T-helper 2 cell treated with Interferon-gamma antibody and Interleukin-4, amounts not matched to agents 5 μg/mL and 100 μg/mL, for 36 hours (primary cell): Measurements from ENCODE around the gene LUC7L3.
A peak's percentile ranks its signal among the peaks of the same experiment; 100 is the strongest.
"Not testable (repeated sequence)": the region's sequence is repeated elsewhere in the genome, so short reads cannot be mapped to it uniquely, and the experiment has no call there.

Experiments
- DNase-seq: peaks from one replicate; pipeline ENCODE4 v3.0.0; 2021; ENCODE audit warnings: low spot score
- H3K27ac Mint-ChIP-seq: one replicate; pipeline ENCODE4 v1.8.0; 2021; ENCODE audit warnings: mild to moderate bottlenecking, mixed read lengths
- H3K27me3 Mint-ChIP-seq: one replicate; pipeline ENCODE4 v1.8.0; 2021; ENCODE audit warnings: low read depth, mixed read lengths
- H3K36me3 Mint-ChIP-seq: one replicate; pipeline ENCODE4 v1.8.0; 2021; ENCODE audit warnings: low read depth, mixed read lengths
- H3K4me1 Mint-ChIP-seq: one replicate; pipeline ENCODE4 v1.8.0; 2021; ENCODE audit warnings: low read depth, mixed read lengths
- H3K4me3 Mint-ChIP-seq: one replicate; pipeline ENCODE4 v1.8.0; 2022; ENCODE audit warnings: mild to moderate bottlenecking, moderate library complexity, mixed read lengths
- H3K9me3 Mint-ChIP-seq: one replicate; pipeline ENCODE4 v1.8.0; 2021; ENCODE audit warnings: mixed read lengths

LUC7L3 gene

DNA sequence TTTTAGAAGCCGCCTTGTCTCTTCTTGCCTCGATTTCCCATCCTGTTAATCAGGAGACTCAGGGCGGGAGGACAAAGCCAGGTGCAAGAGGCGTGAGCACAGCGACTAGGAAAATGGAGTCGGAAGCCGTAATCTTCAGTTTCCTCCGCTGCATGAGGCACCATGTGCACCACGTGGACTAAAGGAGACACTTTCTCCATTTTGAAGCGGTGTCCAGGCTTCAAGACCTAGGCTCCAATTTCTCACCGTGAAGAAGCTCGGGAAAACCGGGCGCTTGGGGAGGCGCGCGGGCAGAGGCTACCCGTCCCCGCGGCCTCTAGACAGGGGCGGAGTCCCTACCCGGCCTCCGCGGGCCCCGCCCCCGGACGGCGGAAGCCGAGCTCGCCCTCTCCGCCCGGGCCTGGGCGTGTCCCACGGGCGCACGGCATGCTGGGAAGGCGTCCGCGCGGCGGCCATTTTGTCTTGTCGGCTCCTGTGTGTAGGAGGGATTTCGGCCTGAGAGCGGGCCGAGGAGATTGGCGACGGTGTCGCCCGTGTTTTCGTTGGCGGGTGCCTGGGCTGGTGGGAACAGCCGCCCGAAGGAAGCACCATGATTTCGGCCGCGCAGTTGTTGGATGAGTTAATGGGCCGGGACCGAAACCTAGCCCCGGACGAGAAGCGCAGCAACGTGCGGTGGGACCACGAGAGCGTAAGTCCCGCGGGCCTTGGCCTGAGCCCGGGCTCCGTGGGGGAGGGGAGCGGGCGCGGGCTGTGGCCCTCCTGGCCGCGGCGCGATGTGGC, at the start of gene LUC7L3:
LUC7L3 (plus strand) TSS at position 460 of the 780 bp plus-strand sequence; CDS start at position 590, 130 bp downstream.
- peak within 1 kb of the TSS; percentile 98 for H3K27ac Mint-ChIP-seq
- peaks cover 18% of the 10 kb centered on the region for H3K4me1 Mint-ChIP-seq
- no peaks in the 10 kb centered on the region for H3K9me3 Mint-ChIP-seq
- H3K27me3 Mint-ChIP-seq = no peaks in the 10 kb centered on the region
- H3K4me3 Mint-ChIP-seq = peak within 1 kb of the TSS; percentile 95
- peaks cover 17% of the 10 kb centered on the region for H3K36me3 Mint-ChIP-seq
- peak; percentile 96 for DNase-seq

- H3K27ac Mint-ChIP-seq = no peak overlapping the region
- no peak overlapping the region for H3K4me3 Mint-ChIP-seq
Observed at GRCh38 chr17:50672071-50672470, 47.3 kb upstream of the LUC7L3 start.

DNA sequence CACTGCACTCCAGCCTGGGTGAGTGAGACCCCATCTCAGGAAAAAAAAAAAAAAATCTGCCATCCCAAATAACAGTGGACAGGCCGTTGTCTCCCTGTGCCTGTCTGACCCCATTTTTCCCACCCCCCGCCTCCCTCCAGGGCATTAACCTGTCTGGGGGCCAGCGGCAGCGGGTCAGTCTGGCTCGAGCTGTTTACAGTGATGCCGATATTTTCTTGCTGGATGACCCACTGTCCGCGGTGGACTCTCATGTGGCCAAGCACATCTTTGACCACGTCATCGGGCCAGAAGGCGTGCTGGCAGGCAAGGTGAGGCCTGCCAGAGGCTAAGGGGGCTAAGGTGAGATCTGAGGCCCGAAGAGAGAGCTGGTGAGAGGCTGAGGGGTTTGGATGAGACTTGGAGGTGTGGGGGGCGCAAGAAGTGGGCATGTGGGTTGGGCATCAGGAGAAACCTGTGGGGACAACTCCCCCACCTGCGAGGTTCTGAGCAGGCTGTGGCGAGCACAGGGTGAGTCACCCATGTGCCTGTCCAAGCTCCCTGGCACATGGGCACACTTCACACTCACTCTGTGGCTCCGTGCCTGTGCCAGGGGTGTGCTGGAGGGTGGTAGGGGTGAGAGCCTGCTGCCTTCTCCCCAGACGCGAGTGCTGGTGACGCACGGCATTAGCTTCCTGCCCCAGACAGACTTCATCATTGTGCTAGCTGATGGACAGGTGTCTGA, 46.4 kb upstream of the LUC7L3 start:
- no peaks in the 10 kb centered on the region for H3K27me3 Mint-ChIP-seq
- no peak overlapping the region for H3K27ac Mint-ChIP-seq
- H3K4me1 Mint-ChIP-seq = no peaks in the 10 kb centered on the region
- H3K9me3 Mint-ChIP-seq = no peaks in the 10 kb centered on the region
- no peak for DNase-seq
- no peaks in the 10 kb centered on the region for H3K36me3 Mint-ChIP-seq
- H3K4me3 Mint-ChIP-seq = no peak overlapping the region

More at GRCh38 chr17:50672071-50672470, 47.3 kb upstream of the LUC7L3 start:
- H3K9me3 Mint-ChIP-seq = no peaks in the 10 kb centered on the region
- no peak for DNase-seq
- H3K36me3 Mint-ChIP-seq = no peaks in the 10 kb centered on the region
- no peaks in the 10 kb centered on the region for H3K4me1 Mint-ChIP-seq
- H3K27me3 Mint-ChIP-seq = no peaks in the 10 kb centered on the region

GRCh38 chr17:50675190-50675589, 44.2 kb upstream of the LUC7L3 start:
- H3K27ac Mint-ChIP-seq = no peak overlapping the region
- H3K9me3 Mint-ChIP-seq = no peaks in the 10 kb centered on the region
- H3K27me3 Mint-ChIP-seq = peaks cover under 1% of the 10 kb centered on the region
- no peak overlapping the region for H3K4me3 Mint-ChIP-seq
- H3K36me3 Mint-ChIP-seq = no peaks in the 10 kb centered on the region
- no peaks in the 10 kb centered on the region for H3K4me1 Mint-ChIP-seq
- no peak for DNase-seq

GRCh38 chr17:50675627-50676026, 43.8 kb upstream of the LUC7L3 start:
- Mint-ChIP-seq H3K36me3 (no peaks in the 10 kb centered on the region), H3K27me3 (peaks cover 4% of the 10 kb centered on the region), H3K9me3 (no peaks in the 10 kb centered on the region), H3K27ac (no peak overlapping the region), H3K4me3 (no peak overlapping the region), H3K4me1 (no peaks in the 10 kb centered on the region)
- no peak for DNase-seq

DNA sequence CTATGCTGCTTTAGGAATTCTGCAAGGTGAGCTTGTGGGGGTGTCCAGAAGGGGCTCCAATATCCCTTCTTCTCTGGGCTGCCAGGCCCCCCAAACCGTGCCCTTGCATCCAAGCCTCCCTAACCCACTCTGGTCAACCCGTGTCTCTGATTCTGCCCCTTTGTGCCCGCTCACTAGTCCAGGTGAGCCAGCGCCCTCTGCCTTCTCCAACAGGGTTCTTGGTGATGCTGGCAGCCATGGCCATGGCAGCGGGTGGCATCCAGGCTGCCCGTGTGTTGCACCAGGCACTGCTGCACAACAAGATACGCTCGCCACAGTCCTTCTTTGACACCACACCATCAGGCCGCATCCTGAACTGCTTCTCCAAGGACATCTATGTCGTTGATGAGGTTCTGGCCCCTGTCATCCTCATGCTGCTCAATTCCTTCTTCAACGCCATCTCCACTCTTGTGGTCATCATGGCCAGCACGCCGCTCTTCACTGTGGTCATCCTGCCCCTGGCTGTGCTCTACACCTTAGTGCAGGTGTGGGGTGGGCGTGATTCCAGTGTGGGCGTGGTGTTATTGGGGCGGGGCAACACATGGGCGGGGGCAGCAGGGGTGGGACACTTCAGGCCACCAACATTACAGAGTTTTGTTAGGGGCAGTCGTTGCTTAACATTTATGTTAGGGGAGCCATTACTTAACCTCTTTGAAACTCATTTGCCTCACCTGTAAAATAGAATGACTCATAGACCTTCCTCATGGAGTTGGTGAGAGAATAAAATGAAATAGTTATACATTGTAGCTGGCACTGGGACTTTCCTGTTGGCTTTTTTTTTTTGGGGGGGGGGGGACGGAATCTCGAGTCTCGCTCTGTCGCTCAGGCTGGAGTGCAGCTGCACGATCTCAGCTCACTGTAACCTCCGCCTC, 43.1 kb upstream of the LUC7L3 start:
- H3K9me3 Mint-ChIP-seq = no peaks in the 10 kb centered on the region
- H3K27ac Mint-ChIP-seq = no peak overlapping the region
- DNase-seq = no peak
- H3K27me3 Mint-ChIP-seq = peaks cover 8% of the 10 kb centered on the region
- peaks cover 3% of the 10 kb centered on the region for H3K4me1 Mint-ChIP-seq
- no peak overlapping the region for H3K4me3 Mint-ChIP-seq
- no peaks in the 10 kb centered on the region for H3K36me3 Mint-ChIP-seq

- H3K4me1 Mint-ChIP-seq = peaks cover 4% of the 10 kb centered on the region
- no peak for DNase-seq
- H3K27me3 Mint-ChIP-seq = peaks cover 19% of the 10 kb centered on the region
- H3K9me3 Mint-ChIP-seq = no peaks in the 10 kb centered on the region
- no peak overlapping the region for H3K4me3 Mint-ChIP-seq
- H3K27ac Mint-ChIP-seq = no peak overlapping the region
- no peaks in the 10 kb centered on the region for H3K36me3 Mint-ChIP-seq
Observed at GRCh38 chr17:50677851-50678375, 41.5 kb upstream of the LUC7L3 start.

GRCh38 chr17:50679008-50679544, 40.3 kb upstream of the LUC7L3 start:
- no peak for DNase-seq
- Mint-ChIP-seq H3K27me3 (peaks cover 19% of the 10 kb centered on the region), H3K4me1 (peaks cover 4% of the 10 kb centered on the region), H3K4me3 (no peak overlapping the region), H3K36me3 (no peaks in the 10 kb centered on the region), H3K27ac (no peak overlapping the region), H3K9me3 (no peaks in the 10 kb centered on the region)

DNA sequence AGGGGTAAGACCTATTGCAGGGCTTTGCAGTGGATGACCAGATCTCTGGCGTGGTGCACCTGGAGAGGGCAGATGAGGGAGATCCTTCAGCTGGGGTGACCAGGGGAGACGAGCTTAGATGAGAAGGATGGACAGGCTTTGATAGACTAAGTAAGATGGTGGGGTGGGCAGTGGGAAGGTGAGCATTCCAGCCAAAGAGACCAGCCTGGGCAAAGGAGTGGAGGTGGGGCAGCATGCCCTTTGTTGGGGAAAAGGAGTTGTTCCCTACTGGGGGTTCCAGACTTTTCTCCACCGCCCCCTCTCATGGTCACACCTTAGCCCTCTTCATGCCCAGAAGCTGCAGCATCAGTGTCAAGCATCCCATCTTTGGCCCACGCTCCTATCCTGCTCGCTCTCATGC, 39.3 kb upstream of the LUC7L3 start:
- no peak overlapping the region for H3K27ac Mint-ChIP-seq
- no peaks in the 10 kb centered on the region for H3K36me3 Mint-ChIP-seq
- peaks cover 19% of the 10 kb centered on the region for H3K27me3 Mint-ChIP-seq
- no peak for DNase-seq
- H3K9me3 Mint-ChIP-seq = no peaks in the 10 kb centered on the region
- no peak overlapping the region for H3K4me3 Mint-ChIP-seq
- H3K4me1 Mint-ChIP-seq = peaks cover 4% of the 10 kb centered on the region

DNA sequence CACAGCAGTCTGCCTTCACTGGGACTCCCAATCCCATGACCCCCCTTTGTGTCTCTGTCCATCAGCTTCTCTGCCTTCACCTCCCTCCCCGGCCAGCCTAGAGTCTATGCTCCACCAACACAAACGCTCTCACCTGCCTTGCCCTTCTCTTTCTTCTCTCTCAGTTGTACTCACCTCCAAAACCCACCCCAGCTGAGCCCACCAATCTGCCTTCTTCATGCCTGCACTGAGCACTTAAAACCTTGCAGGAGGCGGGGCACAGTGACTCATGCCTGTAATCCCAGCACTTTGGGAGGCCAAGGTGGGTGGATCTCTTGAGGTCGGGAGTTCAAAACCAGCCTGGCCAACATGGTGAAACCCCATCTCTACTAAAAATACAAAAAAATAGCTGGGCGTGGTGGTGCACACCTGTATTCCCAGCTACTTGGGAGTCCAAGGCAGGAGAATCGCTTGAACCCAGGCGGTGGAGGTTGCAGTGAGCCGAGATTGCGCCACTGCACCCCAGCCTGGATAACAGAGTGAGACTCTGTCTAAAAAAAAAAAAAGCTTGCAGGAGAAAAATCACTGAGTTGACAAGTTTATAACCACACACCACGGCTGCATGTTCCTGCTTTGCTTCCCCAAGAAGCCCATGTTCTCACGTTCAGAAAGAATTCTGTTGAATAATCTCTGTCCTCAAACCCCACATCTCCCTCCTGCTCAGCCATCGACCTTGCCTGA, 38.7 kb upstream of the LUC7L3 start:
- DNase-seq, H3K9me3 Mint-ChIP-seq, H3K27ac Mint-ChIP-seq, H3K4me1 Mint-ChIP-seq, H3K4me3 Mint-ChIP-seq, H3K36me3 Mint-ChIP-seq: not testable (repeated sequence)
- peaks cover 19% of the 10 kb centered on the region for H3K27me3 Mint-ChIP-seq

GRCh38 chr17:50681263-50682200, 37.9 kb upstream of the LUC7L3 start:
- no peak for DNase-seq
- peaks cover 22% of the 10 kb centered on the region for H3K27me3 Mint-ChIP-seq
- H3K27ac Mint-ChIP-seq = no peak overlapping the region
- H3K4me1 Mint-ChIP-seq = peaks cover 4% of the 10 kb centered on the region
- H3K36me3 Mint-ChIP-seq = no peaks in the 10 kb centered on the region
- no peak overlapping the region for H3K4me3 Mint-ChIP-seq
- no peaks in the 10 kb centered on the region for H3K9me3 Mint-ChIP-seq

DNA sequence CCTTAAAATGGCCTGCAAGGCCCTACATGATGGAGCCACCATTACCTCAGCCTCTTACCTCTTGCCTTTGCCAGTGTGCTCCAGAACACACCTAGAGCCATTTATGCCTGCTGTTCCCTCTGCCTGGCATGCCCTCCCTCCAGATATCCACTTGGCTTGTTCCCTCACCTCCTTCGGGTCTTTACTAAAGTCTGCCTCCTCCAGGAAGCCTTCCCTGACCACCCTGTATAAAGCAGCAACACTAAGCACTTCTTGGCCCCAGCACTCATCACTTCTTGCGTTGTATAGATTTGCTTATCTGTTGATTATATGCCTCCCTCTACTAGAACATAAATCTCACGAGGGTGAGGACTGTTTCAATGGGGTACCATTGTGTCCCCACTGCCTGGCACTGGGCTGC, 37.0 kb upstream of the LUC7L3 start:
- DNase-seq = no peak
- no peaks in the 10 kb centered on the region for H3K9me3 Mint-ChIP-seq
- no peak overlapping the region for H3K27ac Mint-ChIP-seq
- H3K27me3 Mint-ChIP-seq = peaks cover 25% of the 10 kb centered on the region
- H3K4me3 Mint-ChIP-seq = no peak overlapping the region
- peaks cover 4% of the 10 kb centered on the region for H3K4me1 Mint-ChIP-seq
- H3K36me3 Mint-ChIP-seq = no peaks in the 10 kb centered on the region
